ENCODE data around the gene SLC6A18. TPM values are rescaled to one million over a fixed set of nuclear protein-coding genes. Genes with fewer than 3 reads are reported as not detected.

The SLC6A18 gene
- total and polyA plus RNA-seq, 2 of the 13 experiments (the other 11 are each of a cell fraction or from before 2014, with no cell fraction given): not detected

DNA sequence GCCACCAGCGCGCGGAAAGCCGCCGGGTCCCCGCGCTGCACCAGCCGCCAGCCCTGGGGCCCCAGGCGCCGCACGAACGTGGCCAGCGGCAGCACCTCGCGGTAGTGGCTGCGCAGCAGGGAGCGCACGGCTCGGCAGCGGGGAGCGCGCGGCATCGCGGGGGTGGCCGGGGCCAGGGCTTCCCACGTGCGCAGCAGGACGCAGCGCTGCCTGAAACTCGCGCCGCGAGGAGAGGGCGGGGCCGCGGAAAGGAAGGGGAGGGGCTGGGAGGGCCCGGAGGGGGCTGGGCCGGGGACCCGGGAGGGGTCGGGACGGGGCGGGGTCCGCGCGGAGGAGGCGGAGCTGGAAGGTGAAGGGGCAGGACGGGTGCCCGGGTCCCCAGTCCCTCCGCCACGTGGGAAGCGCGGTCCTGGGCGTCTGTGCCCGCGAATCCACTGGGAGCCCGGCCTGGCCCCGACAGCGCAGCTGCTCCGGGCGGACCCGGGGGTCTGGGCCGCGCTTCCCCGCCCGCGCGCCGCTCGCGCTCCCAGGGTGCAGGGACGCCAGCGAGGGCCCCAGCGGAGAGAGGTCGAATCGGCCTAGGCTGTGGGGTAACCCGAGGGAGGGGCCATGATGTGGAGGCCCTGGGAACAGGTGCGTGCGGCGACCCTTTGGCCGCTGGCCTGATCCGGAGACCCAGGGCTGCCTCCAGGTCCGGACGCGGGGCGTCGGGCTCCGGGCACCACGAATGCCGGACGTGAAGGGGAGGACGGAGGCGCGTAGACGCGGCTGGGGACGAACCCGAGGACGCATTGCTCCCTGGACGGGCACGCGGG is 69.9 kb downstream of the SLC6A18 start, which contains the start of gene TERT (continued):
- TF ChIP-seq, protein P1, sequence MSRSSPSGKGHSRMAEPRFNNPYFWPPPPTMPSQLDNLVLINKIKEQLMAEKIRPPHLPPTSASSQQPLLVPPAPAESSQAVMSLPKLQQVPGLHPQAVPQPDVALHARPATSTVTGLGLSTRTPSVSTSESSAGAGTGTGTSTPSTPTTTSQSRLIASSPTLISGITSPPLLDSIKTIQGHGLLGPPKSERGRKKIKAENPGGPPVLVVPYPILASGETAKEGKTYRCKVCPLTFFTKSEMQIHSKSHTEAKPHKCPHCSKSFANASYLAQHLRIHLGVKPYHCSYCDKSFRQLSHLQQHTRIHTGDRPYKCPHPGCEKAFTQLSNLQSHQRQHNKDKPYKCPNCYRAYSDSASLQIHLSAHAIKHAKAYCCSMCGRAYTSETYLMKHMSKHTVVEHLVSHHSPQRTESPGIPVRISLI (CRISPR knock-in tag; IDR thresholded peaks at IDR 0.05; ENCODE audit: borderline replicate concordance): no peak
- TF ChIP-seq KMT2B (CRISPR knock-in tag; IDR thresholded peaks at IDR 0.05) (no peak), ZNF546 (CRISPR knock-in tag; conservative IDR thresholded peaks at IDR 0.05) (no peak), ZFP1 (CRISPR knock-in tag; IDR thresholded peaks at IDR 0.05) (no peak), ZNF615 (CRISPR knock-in tag; IDR thresholded peaks at IDR 0.05; ENCODE audit: borderline replicate concordance) (no peak), DMAP1 (CRISPR knock-in tag; IDR thresholded peaks at IDR 0.05) (0 out of 2 replicates have a peak, but pooled peaks have one; percentile 23), ZNF256 (CRISPR knock-in tag; conservative IDR thresholded peaks at IDR 0.05) (no peak), ZBTB7A (CRISPR knock-in tag; IDR thresholded peaks at IDR 0.05) (no peak), CREM (IDR thresholded peaks at IDR 0.05) (no peak), CREM (CRISPR knock-in tag; IDR thresholded peaks at IDR 0.05) (no peak), KLF12 (CRISPR knock-in tag; IDR thresholded peaks at IDR 0.05; ENCODE audit: borderline replicate concordance) (0 out of 2 replicates have a peak, but pooled peaks have one; percentile 28), SMARCE1 (IDR thresholded peaks at IDR 0.05; ENCODE audit: borderline replicate concordance) (no peak)
- TF ChIP-seq, protein P2, sequence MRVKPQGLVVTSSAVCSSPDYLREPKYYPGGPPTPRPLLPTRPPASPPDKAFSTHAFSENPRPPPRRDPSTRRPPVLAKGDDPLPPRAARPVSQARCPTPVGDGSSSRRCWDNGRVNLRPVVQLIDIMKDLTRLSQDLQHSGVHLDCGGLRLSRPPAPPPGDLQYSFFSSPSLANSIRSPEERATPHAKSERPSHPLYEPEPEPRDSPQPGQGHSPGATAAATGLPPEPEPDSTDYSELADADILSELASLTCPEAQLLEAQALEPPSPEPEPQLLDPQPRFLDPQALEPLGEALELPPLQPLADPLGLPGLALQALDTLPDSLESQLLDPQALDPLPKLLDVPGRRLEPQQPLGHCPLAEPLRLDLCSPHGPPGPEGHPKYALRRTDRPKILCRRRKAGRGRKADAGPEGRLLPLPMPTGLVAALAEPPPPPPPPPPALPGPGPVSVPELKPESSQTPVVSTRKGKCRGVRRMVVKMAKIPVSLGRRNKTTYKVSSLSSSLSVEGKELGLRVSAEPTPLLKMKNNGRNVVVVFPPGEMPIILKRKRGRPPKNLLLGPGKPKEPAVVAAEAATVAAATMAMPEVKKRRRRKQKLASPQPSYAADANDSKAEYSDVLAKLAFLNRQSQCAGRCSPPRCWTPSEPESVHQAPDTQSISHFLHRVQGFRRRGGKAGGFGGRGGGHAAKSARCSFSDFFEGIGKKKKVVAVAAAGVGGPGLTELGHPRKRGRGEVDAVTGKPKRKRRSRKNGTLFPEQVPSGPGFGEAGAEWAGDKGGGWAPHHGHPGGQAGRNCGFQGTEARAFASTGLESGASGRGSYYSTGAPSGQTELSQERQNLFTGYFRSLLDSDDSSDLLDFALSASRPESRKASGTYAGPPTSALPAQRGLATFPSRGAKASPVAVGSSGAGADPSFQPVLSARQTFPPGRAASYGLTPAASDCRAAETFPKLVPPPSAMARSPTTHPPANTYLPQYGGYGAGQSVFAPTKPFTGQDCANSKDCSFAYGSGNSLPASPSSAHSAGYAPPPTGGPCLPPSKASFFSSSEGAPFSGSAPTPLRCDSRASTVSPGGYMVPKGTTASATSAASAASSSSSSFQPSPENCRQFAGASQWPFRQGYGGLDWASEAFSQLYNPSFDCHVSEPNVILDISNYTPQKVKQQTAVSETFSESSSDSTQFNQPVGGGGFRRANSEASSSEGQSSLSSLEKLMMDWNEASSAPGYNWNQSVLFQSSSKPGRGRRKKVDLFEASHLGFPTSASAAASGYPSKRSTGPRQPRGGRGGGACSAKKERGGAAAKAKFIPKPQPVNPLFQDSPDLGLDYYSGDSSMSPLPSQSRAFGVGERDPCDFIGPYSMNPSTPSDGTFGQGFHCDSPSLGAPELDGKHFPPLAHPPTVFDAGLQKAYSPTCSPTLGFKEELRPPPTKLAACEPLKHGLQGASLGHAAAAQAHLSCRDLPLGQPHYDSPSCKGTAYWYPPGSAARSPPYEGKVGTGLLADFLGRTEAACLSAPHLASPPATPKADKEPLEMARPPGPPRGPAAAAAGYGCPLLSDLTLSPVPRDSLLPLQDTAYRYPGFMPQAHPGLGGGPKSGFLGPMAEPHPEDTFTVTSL (CRISPR knock-in tag; IDR thresholded peaks at IDR 0.05; ENCODE audit: borderline replicate concordance): no peak
- TF ChIP-seq, protein P3, sequence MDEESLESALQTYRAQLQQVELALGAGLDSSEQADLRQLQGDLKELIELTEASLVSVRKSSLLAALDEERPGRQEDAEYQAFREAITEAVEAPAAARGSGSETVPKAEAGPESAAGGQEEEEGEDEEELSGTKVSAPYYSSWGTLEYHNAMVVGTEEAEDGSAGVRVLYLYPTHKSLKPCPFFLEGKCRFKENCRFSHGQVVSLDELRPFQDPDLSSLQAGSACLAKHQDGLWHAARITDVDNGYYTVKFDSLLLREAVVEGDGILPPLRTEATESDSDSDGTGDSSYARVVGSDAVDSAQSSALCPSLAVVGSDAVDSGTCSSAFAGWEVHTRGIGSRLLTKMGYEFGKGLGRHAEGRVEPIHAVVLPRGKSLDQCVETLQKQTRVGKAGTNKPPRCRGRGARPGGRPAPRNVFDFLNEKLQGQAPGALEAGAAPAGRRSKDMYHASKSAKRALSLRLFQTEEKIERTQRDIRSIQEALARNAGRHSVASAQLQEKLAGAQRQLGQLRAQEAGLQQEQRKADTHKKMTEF (CRISPR knock-in tag; IDR thresholded peaks at IDR 0.05): no peak
- TF ChIP-seq, protein P4, sequence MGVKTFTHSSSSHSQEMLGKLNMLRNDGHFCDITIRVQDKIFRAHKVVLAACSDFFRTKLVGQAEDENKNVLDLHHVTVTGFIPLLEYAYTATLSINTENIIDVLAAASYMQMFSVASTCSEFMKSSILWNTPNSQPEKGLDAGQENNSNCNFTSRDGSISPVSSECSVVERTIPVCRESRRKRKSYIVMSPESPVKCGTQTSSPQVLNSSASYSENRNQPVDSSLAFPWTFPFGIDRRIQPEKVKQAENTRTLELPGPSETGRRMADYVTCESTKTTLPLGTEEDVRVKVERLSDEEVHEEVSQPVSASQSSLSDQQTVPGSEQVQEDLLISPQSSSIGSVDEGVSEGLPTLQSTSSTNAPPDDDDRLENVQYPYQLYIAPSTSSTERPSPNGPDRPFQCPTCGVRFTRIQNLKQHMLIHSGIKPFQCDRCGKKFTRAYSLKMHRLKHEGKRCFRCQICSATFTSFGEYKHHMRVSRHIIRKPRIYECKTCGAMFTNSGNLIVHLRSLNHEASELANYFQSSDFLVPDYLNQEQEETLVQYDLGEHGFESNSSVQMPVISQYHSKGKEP (CRISPR knock-in tag; IDR thresholded peaks at IDR 0.05): no peak
- TF ChIP-seq, protein P5, sequence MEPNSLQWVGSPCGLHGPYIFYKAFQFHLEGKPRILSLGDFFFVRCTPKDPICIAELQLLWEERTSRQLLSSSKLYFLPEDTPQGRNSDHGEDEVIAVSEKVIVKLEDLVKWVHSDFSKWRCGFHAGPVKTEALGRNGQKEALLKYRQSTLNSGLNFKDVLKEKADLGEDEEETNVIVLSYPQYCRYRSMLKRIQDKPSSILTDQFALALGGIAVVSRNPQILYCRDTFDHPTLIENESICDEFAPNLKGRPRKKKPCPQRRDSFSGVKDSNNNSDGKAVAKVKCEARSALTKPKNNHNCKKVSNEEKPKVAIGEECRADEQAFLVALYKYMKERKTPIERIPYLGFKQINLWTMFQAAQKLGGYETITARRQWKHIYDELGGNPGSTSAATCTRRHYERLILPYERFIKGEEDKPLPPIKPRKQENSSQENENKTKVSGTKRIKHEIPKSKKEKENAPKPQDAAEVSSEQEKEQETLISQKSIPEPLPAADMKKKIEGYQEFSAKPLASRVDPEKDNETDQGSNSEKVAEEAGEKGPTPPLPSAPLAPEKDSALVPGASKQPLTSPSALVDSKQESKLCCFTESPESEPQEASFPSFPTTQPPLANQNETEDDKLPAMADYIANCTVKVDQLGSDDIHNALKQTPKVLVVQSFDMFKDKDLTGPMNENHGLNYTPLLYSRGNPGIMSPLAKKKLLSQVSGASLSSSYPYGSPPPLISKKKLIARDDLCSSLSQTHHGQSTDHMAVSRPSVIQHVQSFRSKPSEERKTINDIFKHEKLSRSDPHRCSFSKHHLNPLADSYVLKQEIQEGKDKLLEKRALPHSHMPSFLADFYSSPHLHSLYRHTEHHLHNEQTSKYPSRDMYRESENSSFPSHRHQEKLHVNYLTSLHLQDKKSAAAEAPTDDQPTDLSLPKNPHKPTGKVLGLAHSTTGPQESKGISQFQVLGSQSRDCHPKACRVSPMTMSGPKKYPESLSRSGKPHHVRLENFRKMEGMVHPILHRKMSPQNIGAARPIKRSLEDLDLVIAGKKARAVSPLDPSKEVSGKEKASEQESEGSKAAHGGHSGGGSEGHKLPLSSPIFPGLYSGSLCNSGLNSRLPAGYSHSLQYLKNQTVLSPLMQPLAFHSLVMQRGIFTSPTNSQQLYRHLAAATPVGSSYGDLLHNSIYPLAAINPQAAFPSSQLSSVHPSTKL (CRISPR knock-in tag; IDR thresholded peaks at IDR 0.05): no peak

All from HepG2 (cell line).